ENCODE measurements around the gene DGKZ. TPM values are rescaled to one million over a fixed set of nuclear protein-coding genes. Genes with fewer than 3 reads are reported as not detected.
A peak's percentile ranks its signal among the peaks of the same experiment; 100 is the strongest.

The DGKZ gene
- total and polyA plus RNA-seq, 2 of the 13 experiments (the other 11 are each of a cell fraction or from before 2014, with no cell fraction given), result 15.8 to 20.7 TPM

DNA sequence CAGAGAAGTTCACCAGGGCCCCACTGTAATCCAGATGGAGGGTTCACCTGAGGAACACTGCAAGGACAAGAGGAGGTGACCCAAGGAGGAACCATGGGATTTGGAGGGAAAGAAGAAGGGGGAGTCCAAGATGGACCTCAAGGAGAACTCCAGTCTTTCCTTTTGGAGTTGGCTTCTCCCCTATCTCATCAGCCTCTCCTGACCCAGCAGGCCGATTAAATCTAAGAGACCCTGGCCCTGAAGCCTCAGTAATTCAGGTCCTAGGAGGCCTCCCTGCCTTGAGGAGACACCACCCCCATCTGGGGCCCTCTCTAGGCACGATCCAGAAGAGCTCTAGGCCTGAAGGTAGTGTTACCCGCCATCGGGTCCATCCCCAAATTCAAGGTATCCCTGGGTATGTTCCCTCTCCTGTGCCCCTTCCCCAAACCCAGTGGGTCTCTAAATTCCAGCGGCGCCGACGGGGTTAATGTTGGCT, 15.1 kb upstream of the DGKZ start:
- H3K9ac ChIP-seq (ENCODE audit: insufficient read depth, low read depth, low read length), result no peak overlapping the region
- ChIA-PET POLR2A (no interaction called here), CTCF (ENCODE audit: low intra/inter-chr PET ratio, low total read pairs) (no interaction called here)
- no peaks in the 10 kb centered on the region for H3K9me3 ChIP-seq (ENCODE audit: low read length)
- in situ Hi-C loops (cut with HindIII; ENCODE audit: extremely low pct_ligation_motif_present, low pct_unique_long_range_greater_than_20kb) (no loop called here), intact Hi-C loops (cut with micrococcal nuclease; ENCODE audit: unreplicated experiment) (no loop called here)
- BruUV-seq (replicated peaks), result no TSS peak
- DNase-seq (ENCODE audit: low spot score), result no peak
- H4K20me1 ChIP-seq (ENCODE audit: insufficient read depth, low read length), result peaks cover 7% of the 10 kb centered on the region; the same call in 1 of the 2 replicates
- peak overlapping the region; percentile 66 for H3K4me2 ChIP-seq (ENCODE audit: low read depth, low read length)
- H3K36me3 ChIP-seq (replicated peaks in 1 of 2; ENCODE audit: control insufficient read depth in 1 of 2, insufficient read depth in 2 of 2, low read length in 2 of 2), result no peaks in the 10 kb centered on the region
- 25% methylated on average over 4 of the region's 8 CpGs for WGBS (ENCODE audit: low lambda C conversion rate)
- H3K4me1 ChIP-seq (ENCODE audit: insufficient read depth, low read length), result 0 out of 2 replicates have a peak, but pooled peaks cover 4% of the 10 kb centered on the region
- TF ChIP-seq TBP (CRISPR knock-in tag; IDR thresholded peaks at IDR 0.05) (no peak), ARID4A (CRISPR knock-in tag; IDR thresholded peaks at IDR 0.05; ENCODE audit: borderline replicate concordance) (no peak), ZSCAN20 (CRISPR knock-in tag; IDR thresholded peaks at IDR 0.05; ENCODE audit: borderline replicate concordance) (no peak), ZNF652 (CRISPR knock-in tag; IDR thresholded peaks at IDR 0.05; ENCODE audit: borderline replicate concordance, low read depth) (peak; percentile 81)
- no peak overlapping the region for H3K27ac ChIP-seq (ENCODE audit: extremely low read length, insufficient read depth, low read length)
- peaks cover 21 to 85% of the 10 kb centered on the region in 2 experiments for H3K27me3 ChIP-seq (ENCODE audit: control insufficient read depth in 1 of 2, insufficient read depth in 2 of 2, low read length in 2 of 2)
- no peak for FAIRE-seq
- H2AFZ ChIP-seq (ENCODE audit: low read length), result no peak overlapping the region
- H3K4me3 ChIP-seq (replicated peaks in 1 of 3; ENCODE audit: insufficient read depth in 1 of 3, low read depth in 2 of 3, low read length in 3 of 3), result peak overlapping the region in 1 of 3 experiments; percentile 65; a peak in 1 of 6 replicates
- ATAC-seq, result no peak
- no peaks in the 10 kb centered on the region for H3K79me2 ChIP-seq (ENCODE audit: insufficient read depth, low read length)

All from HepG2 (cell line).